HG03139 (cell line): Measurements from ENCODE around the gene BNIP2.
"Not testable (repeated sequence)": the region's sequence is repeated elsewhere in the genome, so short reads cannot be mapped to it uniquely, and the experiment has no call there.

ENCODE experiments used
- ATAC-seq: cut with Tn5 transposase; IDR thresholded peaks from one replicate; pipeline ENCODE4 v1.9.1; 2021; ENCODE audit not compliant: unreplicated experiment

Gene BNIP2

GRCh38 chr15:59689626-59690236 lies 611 bp upstream of the BNIP2 start:
- ATAC-seq, result no peak

GRCh38 chr15:59688423-59688781 lies 718 bp downstream of the BNIP2 start:
- ATAC-seq, result no peak

- ATAC-seq, result no peak
These were observed 1.3 kb downstream of the BNIP2 start for GRCh38 chr15:59687836-59688235.

GRCh38 chr15:59686389-59686788 lies 2.7 kb downstream of the BNIP2 start:
- ATAC-seq, result no peak

GRCh38 chr15:59685737-59686297 lies 3.3 kb downstream of the BNIP2 start:
- ATAC-seq, result no peak

GRCh38 chr15:59680870-59681269 lies 8.2 kb downstream of the BNIP2 start:
- no peak for ATAC-seq

GRCh38 chr15:59680346-59680745 lies 8.8 kb downstream of the BNIP2 start:
- ATAC-seq, result no peak

GRCh38 chr15:59678620-59679019 lies 10.5 kb downstream of the BNIP2 start:
- no peak for ATAC-seq

GRCh38 chr15:59678172-59678571 lies 10.9 kb downstream of the BNIP2 start:
- no peak for ATAC-seq

- no peak for ATAC-seq
These were observed 12.6 kb downstream of the BNIP2 start for GRCh38 chr15:59676565-59676964.

GRCh38 chr15:59674361-59674877 lies 14.7 kb downstream of the BNIP2 start:
- no peak for ATAC-seq

GRCh38 chr15:59668556-59668955 lies 20.6 kb downstream of the BNIP2 start:
- no peak for ATAC-seq

GRCh38 chr15:59662260-59662659 lies 26.9 kb downstream of the BNIP2 start:
- no peak for ATAC-seq

- no peak for ATAC-seq
These were observed 29.8 kb downstream of the BNIP2 start for GRCh38 chr15:59659366-59659765.

- ATAC-seq, result no peak
These were observed 31.4 kb downstream of the BNIP2 start for GRCh38 chr15:59657635-59658125.

GRCh38 chr15:59656897-59657634 lies 32.1 kb downstream of the BNIP2 start, which contains the start of gene GTF2A2:
GTF2A2 (minus strand) TSS chr15:59657515; CDS start chr15:59652277, 5,238 bp downstream.
- peak; percentile 99 for ATAC-seq

- no peak for ATAC-seq
These were observed 35.1 kb downstream of the BNIP2 start for GRCh38 chr15:59654046-59654445.

- ATAC-seq, result no peak
These were observed 39.5 kb downstream of the BNIP2 start for GRCh38 chr15:59649603-59650002.

GRCh38 chr15:59647085-59647484 lies 42.0 kb downstream of the BNIP2 start:
- no peak for ATAC-seq

GRCh38 chr15:59646277-59646676 lies 42.8 kb downstream of the BNIP2 start:
- no peak for ATAC-seq

GRCh38 chr15:59645812-59646211 lies 43.3 kb downstream of the BNIP2 start:
- ATAC-seq, result not testable (repeated sequence)

- ATAC-seq, result no peak
These were observed 44.4 kb downstream of the BNIP2 start for GRCh38 chr15:59644756-59645155.
